ENCODE results near the gene BABAM1.

GRCh38 chr19:17262557-17262956 is 4.7 kb upstream of the BABAM1 start:
- TF ChIP-seq CTCF (IDR thresholded peaks at IDR 0.05) (no peak), EP300 (IDR thresholded peaks at IDR 0.05) (no peak), POLR2A (IDR thresholded peaks at IDR 0.05) (no peak), POLR2AphosphoS5 (IDR thresholded peaks at IDR 0.05) (no peak)
